ENCODE results near the gene ESPL1. TPM values are rescaled to one million over a fixed set of nuclear protein-coding genes. Genes with fewer than 3 reads are reported as not detected.
A peak's percentile ranks its signal among the peaks of the same experiment; 100 is the strongest.

Gene ESPL1
- total RNA-seq, 6 donors from 2014 or later = 1.5 to 5.3 (median 2.1) TPM

GRCh38 chr12:53299101-53299453 is 31.0 kb downstream of the ESPL1 start:
- H3K27me3 ChIP-seq = no peaks in the 10 kb centered on the region
- ATAC-seq (ENCODE audit: low FRiP score in 2 of 2) = peak; percentile 50 to 53
- H3K36me3 ChIP-seq = peaks cover 4 to 41% (median 17%) of the 10 kb centered on the region in 4 donors
- H3K4me3 ChIP-seq = peak overlapping the region in 3 of 4 donors; percentile 74 to 84 (median 83)
- WGBS, 2 donors = 56 to 63% methylated on average over 5 of the region's 5 CpGs
- H3K9me3 ChIP-seq = no peaks in the 10 kb centered on the region
- peaks cover 50 to 77% (median 52%) of the 10 kb centered on the region in 4 donors for H3K4me1 ChIP-seq
- H3K27ac ChIP-seq = peak overlapping the region; percentile 65 to 92 (median 82)
- DNase-seq = peak in 1 of 2 donors; percentile 34
- TF ChIP-seq EP300 (IDR thresholded peaks at IDR 0.05) (peak in 1 of 4 donors; percentile 76), CTCF (IDR thresholded peaks at IDR 0.05) (no peak)

DNA sequence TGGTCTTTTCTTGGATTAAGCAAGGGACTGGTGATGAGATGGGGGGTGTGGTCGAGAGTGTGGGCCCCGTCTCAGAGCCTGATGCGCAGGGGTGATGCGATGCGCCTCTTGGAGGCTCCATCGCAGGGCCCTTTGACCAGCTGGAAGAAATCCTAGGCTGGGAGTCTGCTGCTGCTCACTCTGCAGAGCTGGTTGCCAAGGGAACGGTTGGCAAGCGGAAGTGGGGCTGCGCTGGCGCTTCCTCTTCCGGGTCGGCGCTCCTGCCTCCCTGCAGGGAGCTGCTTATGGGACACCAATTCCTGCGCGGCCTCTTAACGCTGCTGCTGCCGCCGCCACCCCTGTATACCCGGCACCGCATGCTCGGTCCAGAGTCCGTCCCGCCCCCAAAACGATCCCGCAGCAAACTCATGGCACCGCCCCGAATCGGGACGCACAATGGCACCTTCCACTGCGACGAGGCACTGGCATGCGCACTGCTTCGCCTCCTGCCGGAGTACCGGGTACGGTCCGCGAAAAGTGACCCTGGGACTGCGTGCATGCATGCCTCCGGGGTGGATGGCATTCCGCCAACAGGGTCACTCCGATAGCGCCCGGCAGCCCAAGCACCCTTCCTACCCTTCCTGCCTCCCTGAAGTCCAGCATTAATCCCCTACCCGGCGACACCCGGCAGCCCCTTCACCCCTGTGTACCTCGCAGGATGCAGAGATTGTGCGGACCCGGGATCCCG is 31.5 kb downstream of the ESPL1 start, which contains the start of gene MYG1:
Gene MYG1, plus strand, starts transcription at position 242 of the 727 bp plus-strand sequence. Its CDS starts 43 bp downstream, at position 285.
- peaks cover 49 to 75% (median 51%) of the 10 kb centered on the region in 4 donors for H3K4me1 ChIP-seq
- H3K4me3 ChIP-seq = peak within 1 kb of the TSS; percentile 74 to 84 (median 82)
- no peaks in the 10 kb centered on the region for H3K9me3 ChIP-seq
- peak within 1 kb of the TSS; percentile 65 to 92 (median 82) for H3K27ac ChIP-seq
- TF ChIP-seq EP300 (IDR thresholded peaks at IDR 0.05) (peak in 1 of 4 donors; percentile 38), POLR2A (IDR thresholded peaks at IDR 0.05) (peak; percentile 16 to 82 (median 20)), CTCF (IDR thresholded peaks at IDR 0.05) (peak in 3 of 6 experiments; percentile 46 to 58 (median 50)), POLR2AphosphoS5 (IDR thresholded peaks at IDR 0.05) (peak; percentile 65 to 85)
- WGBS, 2 donors = 0 to 3% methylated on average over 16 to 41 of the region's 51 CpGs
- H3K27me3 ChIP-seq = no peaks in the 10 kb centered on the region
- peak; percentile 89 to 90 for ATAC-seq (ENCODE audit: low FRiP score in 2 of 2)
- peaks cover 4 to 44% (median 19%) of the 10 kb centered on the region in 4 donors for H3K36me3 ChIP-seq
- DNase-seq = peak; percentile 91 to 96

GRCh38 chr12:53300187-53300586 is 32.1 kb downstream of the ESPL1 start:
- 2 to 3% methylated on average over 6 to 12 of the region's 12 CpGs for WGBS, 2 donors
- DNase-seq (no peak), ATAC-seq (ENCODE audit: low FRiP score in 2 of 2) (peak in 1 of 2 donors; percentile 4)
- no peaks in the 10 kb centered on the region for H3K9me3 ChIP-seq
- H3K4me3 ChIP-seq = peak overlapping the region; percentile 74 to 84 (median 82)
- H3K4me1 ChIP-seq = peaks cover 43 to 69% (median 46%) of the 10 kb centered on the region in 4 donors
- TF ChIP-seq POLR2AphosphoS5 (IDR thresholded peaks at IDR 0.05) (no peak), EP300 (IDR thresholded peaks at IDR 0.05) (no peak), CTCF (IDR thresholded peaks at IDR 0.05) (no peak), POLR2A (IDR thresholded peaks at IDR 0.05) (no peak)
- H3K36me3 ChIP-seq = peaks cover 4 to 46% (median 21%) of the 10 kb centered on the region in 4 donors
- H3K27ac ChIP-seq = peak overlapping the region; percentile 65 to 92 (median 82)
- H3K27me3 ChIP-seq = no peaks in the 10 kb centered on the region

- DNase-seq (no peak), ATAC-seq (ENCODE audit: low FRiP score in 2 of 2) (no peak)
- H3K4me3 ChIP-seq = no peak overlapping the region
- 98 to 100% methylated on average over 1 to 5 of the region's 5 CpGs for WGBS, 2 donors
- H3K27me3 ChIP-seq = no peaks in the 10 kb centered on the region
- no peaks in the 10 kb centered on the region for H3K9me3 ChIP-seq
- peaks cover 22 to 68% (median 46%) of the 10 kb centered on the region in 4 donors for H3K36me3 ChIP-seq
- H3K27ac ChIP-seq = no peak overlapping the region
- TF ChIP-seq POLR2A (IDR thresholded peaks at IDR 0.05) = no peak
- TF ChIP-seq POLR2AphosphoS5 (IDR thresholded peaks at IDR 0.05) = no peak
- TF ChIP-seq EP300 (IDR thresholded peaks at IDR 0.05) = no peak
- no peak for TF ChIP-seq CTCF (IDR thresholded peaks at IDR 0.05)
- H3K4me1 ChIP-seq = peaks cover 25 to 53% (median 26%) of the 10 kb centered on the region in 4 donors
Measured at GRCh38 chr12:53302903-53303302, 34.8 kb downstream of the ESPL1 start.
